WERI-Rb-1 (cell line): ENCODE results near the gene CILP.

ENCODE experiments used
- DNase-seq: peaks from one replicate; pipeline ENCODE4 v3.0.0-alpha.2; 2020
- H3K27ac ChIP-seq: fragments of 250-450 bp; sonication (Bioruptor Pico); 2 replicates; pipeline ENCODE4 v1.5.1; 2020; ENCODE audit warnings: mild to moderate bottlenecking, moderate library complexity
- H3K27me3 ChIP-seq: fragments of 250-450 bp; sonication (Bioruptor Pico); 2 replicates; pipeline ENCODE4 v1.5.1; 2021; ENCODE audit warnings: mild to moderate bottlenecking, low read depth, moderate library complexity; ENCODE audit not compliant: insufficient read depth, severe bottlenecking
- H3K36me3 ChIP-seq: fragments of 250-450 bp; sonication (Bioruptor Pico); 2 replicates; pipeline ENCODE4 v1.5.1; 2020; ENCODE audit warnings: mild to moderate bottlenecking, moderate library complexity
- H3K4me3 ChIP-seq: 2 replicates; pipeline ENCODE4 v1.5.1; 2011; ENCODE audit warnings: low read depth, mild to moderate bottlenecking, control low read depth, low read length
- H3K9me3 ChIP-seq: fragments of 250-450 bp; sonication (Bioruptor Pico); 2 replicates; pipeline ENCODE4 v1.5.1; 2021; ENCODE audit warnings: mild to moderate bottlenecking, moderate library complexity; ENCODE audit not compliant: severe bottlenecking
- CTCF ChIP-seq: IDR thresholded peaks from 2 replicates; pipeline ENCODE4 v1.5.1; 2011; ENCODE audit warnings: low read depth, mild to moderate bottlenecking, control low read depth, inconsistent platforms, low read length

Gene CILP

DNA sequence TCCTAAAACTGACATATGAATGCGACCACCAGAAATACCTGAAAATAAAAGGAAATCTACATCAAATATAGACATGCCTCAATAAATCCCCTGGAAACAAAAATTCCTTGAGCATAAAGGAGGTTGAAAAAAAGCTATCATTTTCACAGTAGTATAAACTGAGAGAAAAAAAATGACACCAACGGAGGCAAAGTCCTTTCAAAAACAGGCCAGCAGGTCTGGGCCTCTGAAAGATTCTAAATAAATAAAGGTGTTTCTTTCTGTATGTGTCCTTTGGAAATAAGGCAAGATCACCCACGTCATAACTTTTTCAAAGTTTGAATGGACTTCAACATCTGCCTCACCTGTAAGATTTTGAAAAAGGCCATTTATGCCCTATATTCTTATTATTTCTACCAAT lies 31.1 kb downstream of the CILP start:
- H3K36me3 ChIP-seq, result peaks cover 35% of the 10 kb centered on the region
- H3K27ac ChIP-seq, result no peak overlapping the region
- H3K9me3 ChIP-seq, result no peaks in the 10 kb centered on the region
- TF ChIP-seq CTCF, result no peak
- no peaks in the 10 kb centered on the region for H3K27me3 ChIP-seq
- no peak overlapping the region for H3K4me3 ChIP-seq
- no peak for DNase-seq

DNA sequence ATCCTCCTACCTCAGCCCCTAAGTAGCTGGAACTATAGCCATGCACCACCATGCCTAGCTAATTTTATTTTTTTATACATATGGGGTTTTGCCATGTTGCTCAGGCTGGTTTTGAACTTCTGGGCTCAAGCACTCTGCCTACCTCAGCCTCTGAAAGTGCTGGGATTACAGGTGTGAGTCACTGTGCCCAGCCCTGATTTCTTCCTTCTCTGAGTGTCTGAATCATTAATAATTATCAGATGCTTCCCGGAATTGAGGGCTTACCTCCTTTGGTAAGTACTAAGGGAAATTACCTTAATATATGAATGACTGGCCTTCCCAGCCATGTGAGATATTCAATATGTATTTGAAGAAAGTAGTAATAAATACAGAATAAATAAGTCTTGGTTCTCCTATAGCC lies 33.4 kb downstream of the CILP start:
- no peak overlapping the region for H3K27ac ChIP-seq
- H3K27me3 ChIP-seq, result no peaks in the 10 kb centered on the region
- no peak overlapping the region for H3K4me3 ChIP-seq
- DNase-seq, result no peak
- peaks cover 45% of the 10 kb centered on the region for H3K36me3 ChIP-seq
- TF ChIP-seq CTCF, result no peak
- no peaks in the 10 kb centered on the region for H3K9me3 ChIP-seq

- Histone ChIP-seq H3K36me3 (peaks cover 56% of the 10 kb centered on the region), H3K9me3 (no peaks in the 10 kb centered on the region), H3K4me3 (no peak overlapping the region), H3K27me3 (no peaks in the 10 kb centered on the region), H3K27ac (no peak overlapping the region)
- no peak for DNase-seq
- no peak for TF ChIP-seq CTCF
Observed at GRCh38 chr15:65176056-65176455, 35.2 kb downstream of the CILP start.

GRCh38 chr15:65175511-65175910 lies 35.8 kb downstream of the CILP start:
- TF ChIP-seq CTCF, result no peak
- Histone ChIP-seq H3K36me3 (peaks cover 56% of the 10 kb centered on the region), H3K27me3 (no peaks in the 10 kb centered on the region), H3K9me3 (no peaks in the 10 kb centered on the region), H3K4me3 (no peak overlapping the region), H3K27ac (no peak overlapping the region)
- no peak for DNase-seq

GRCh38 chr15:65174509-65174908 lies 36.8 kb downstream of the CILP start:
- TF ChIP-seq CTCF, result no peak
- Histone ChIP-seq H3K27me3 (no peaks in the 10 kb centered on the region), H3K36me3 (peaks cover 51% of the 10 kb centered on the region), H3K4me3 (no peak overlapping the region), H3K9me3 (no peaks in the 10 kb centered on the region), H3K27ac (no peak overlapping the region)
- DNase-seq, result no peak

DNA sequence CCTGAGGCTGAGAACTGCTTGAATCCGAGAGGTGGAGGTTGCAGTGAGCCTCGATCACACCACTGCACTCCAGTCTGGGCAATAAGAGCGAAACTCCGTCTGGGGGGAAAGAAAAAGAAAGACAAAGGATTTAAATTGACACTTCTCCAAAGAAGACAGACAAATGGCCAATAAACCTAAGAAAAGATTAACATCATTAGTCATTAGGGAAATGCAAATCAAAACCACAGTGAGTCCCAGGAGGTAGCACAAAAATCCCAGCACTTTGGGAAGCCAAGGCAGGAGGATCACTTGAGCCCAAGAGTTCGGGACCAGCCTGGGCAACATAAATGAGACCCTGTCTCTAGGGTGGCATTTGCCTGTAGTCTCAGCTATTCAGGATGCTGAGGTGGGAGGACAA lies 38.7 kb downstream of the CILP start:
- no peak for DNase-seq
- Histone ChIP-seq H3K36me3 (peaks cover 37% of the 10 kb centered on the region), H3K27me3 (no peaks in the 10 kb centered on the region), H3K9me3 (no peaks in the 10 kb centered on the region), H3K27ac (no peak overlapping the region), H3K4me3 (no peak overlapping the region)
- TF ChIP-seq CTCF, result no peak
